GM08714 (cell line): ENCODE results near the gene GAL.

Experiments used
- H3K4me3 ChIP-seq: fragments of 200-500 bp; sonication (Bioruptor generic); 2 replicates; pipeline ENCODE4 v1.5.1; 2014; ENCODE audit warnings: mild to moderate bottlenecking, low read length, inconsistent platforms
- ZNF274 ChIP-seq: IDR thresholded peaks from 2 replicates; pipeline ENCODE4 v1.6.1; 2012; ENCODE audit warnings: mild to moderate bottlenecking, low read depth, low read length

GAL gene

GRCh38 chr11:68682531-68682961 is 1.8 kb upstream of the GAL start:
- H3K4me3 ChIP-seq, result no peak overlapping the region
- TF ChIP-seq ZNF274, result no peak

- no peak overlapping the region for H3K4me3 ChIP-seq
- no peak for TF ChIP-seq ZNF274
These were observed 1.2 kb upstream of the GAL start for GRCh38 chr11:68683121-68683520.

- no peak for TF ChIP-seq ZNF274
- no peak overlapping the region for H3K4me3 ChIP-seq
These were observed 584 bp upstream of the GAL start for GRCh38 chr11:68683536-68684384.

- no peak for TF ChIP-seq ZNF274
- no peak overlapping the region for H3K4me3 ChIP-seq
These were observed 1.5 kb downstream of the GAL start for GRCh38 chr11:68685656-68686380.

- TF ChIP-seq ZNF274, result no peak
- H3K4me3 ChIP-seq, result no peak overlapping the region
These were observed 2.1 kb downstream of the GAL start for GRCh38 chr11:68686486-68686885.

GRCh38 chr11:68687311-68687710 is 3.0 kb downstream of the GAL start:
- TF ChIP-seq ZNF274, result no peak
- H3K4me3 ChIP-seq, result no peak overlapping the region

- TF ChIP-seq ZNF274, result no peak
These were observed 3.6 kb downstream of the GAL start for GRCh38 chr11:68687986-68688385.

GRCh38 chr11:68688881-68689280 is 4.5 kb downstream of the GAL start:
- H3K4me3 ChIP-seq, result no peak overlapping the region
- no peak for TF ChIP-seq ZNF274

More at GRCh38 chr11:68687986-68688385, 3.6 kb downstream of the GAL start:
- H3K4me3 ChIP-seq, result no peak overlapping the region

GRCh38 chr11:68689737-68690625 is 5.6 kb downstream of the GAL start:
- H3K4me3 ChIP-seq, result no peak overlapping the region
- no peak for TF ChIP-seq ZNF274

GRCh38 chr11:68690671-68691401 is 6.5 kb downstream of the GAL start:
- H3K4me3 ChIP-seq, result no peak overlapping the region
- TF ChIP-seq ZNF274, result no peak

- no peak for TF ChIP-seq ZNF274
- no peak overlapping the region for H3K4me3 ChIP-seq
These were observed 7.0 kb downstream of the GAL start for GRCh38 chr11:68691402-68691784.

- H3K4me3 ChIP-seq, result no peak overlapping the region
- no peak for TF ChIP-seq ZNF274
These were observed 7.8 kb downstream of the GAL start for GRCh38 chr11:68692115-68692514.

- no peak for TF ChIP-seq ZNF274
- no peak overlapping the region for H3K4me3 ChIP-seq
These were observed 8.6 kb downstream of the GAL start for GRCh38 chr11:68692871-68693483.
